GM12891 (cell line): ENCODE results near the gene BNC2.

Experiments
- PAX5 ChIP-seq: IDR thresholded peaks from 2 replicates; pipeline ENCODE4 v1.6.1; 2011; ENCODE audit warnings: low read length, moderate library complexity, mild to moderate bottlenecking; ENCODE audit not compliant: insufficient read depth, severe bottlenecking
- POLR2A ChIP-seq: IDR thresholded peaks from 2 replicates; pipeline ENCODE4 v1.6.1; 2011; ENCODE audit warnings: low read depth, low read length, control low read depth
- POLR2AphosphoS5 ChIP-seq: IDR thresholded peaks from 2 replicates; pipeline ENCODE4 v1.6.1; 2011; ENCODE audit warnings: low read depth, low read length, control low read depth
- SPI1 ChIP-seq: IDR thresholded peaks from 2 replicates; pipeline ENCODE4 v1.6.1; 2011; ENCODE audit warnings: low read depth, low read length, control low read depth
- TAF1 ChIP-seq: IDR thresholded peaks from 2 replicates; pipeline ENCODE4 v1.6.1; 2011; ENCODE audit warnings: low read depth, low read length, control low read depth

DNA sequence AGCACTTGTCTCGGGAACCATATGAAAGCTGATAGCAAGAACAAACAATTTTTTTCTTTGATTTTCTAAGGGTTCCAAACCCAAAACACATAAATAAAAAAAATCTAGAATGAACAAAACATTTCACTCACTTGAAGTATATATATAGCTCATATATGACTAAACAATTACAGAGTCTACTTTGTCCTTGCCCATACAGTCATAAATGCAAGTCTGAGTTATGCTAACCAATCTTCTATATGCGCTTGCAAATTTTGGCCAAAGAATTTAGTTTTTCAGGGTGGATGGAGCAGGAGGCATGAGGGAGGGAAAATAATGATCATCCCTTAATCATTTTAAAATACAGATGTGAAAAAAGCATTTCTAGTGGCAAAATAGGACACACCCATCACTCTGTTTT is 370.1 kb downstream of the BNC2 start:
- TF ChIP-seq POLR2A (no peak), POLR2AphosphoS5 (no peak), TAF1 (no peak), SPI1 (no peak), PAX5 (no peak)
